Naive thymus-derived CD4-positive, alpha-beta T cell (primary cell): Measurements from ENCODE around the gene TMEM170A. TPM values are rescaled to one million over a fixed set of nuclear protein-coding genes. Genes with fewer than 3 reads are reported as not detected.
A peak's percentile ranks its signal among the peaks of the same experiment; 100 is the strongest.

Experiments
- ATAC-seq: fragments of 150-1000 bp; cut with Tn5 transposase; 2 replicates; pipeline ENCODE4 v1.10.0; 2021; ENCODE audit warnings: mild to moderate bottlenecking, moderate library complexity
- CTCF ChIA-PET: fragments of 350-600 bp; sonication (Branson Sonifier 250); formaldehyde crosslinking; loops from one replicate; lab custom pipeline; 2021; ENCODE audit warnings: antibody characterized with exemption; lab: Charles Lee
- POLR2A ChIA-PET: fragments of 350-600 bp; sonication (Branson Sonifier 250); formaldehyde crosslinking; loops from one replicate; lab custom pipeline; 2021; ENCODE audit warnings: antibody characterized with exemption, inconsistent platforms; lab: Charles Lee
- DNase-seq, 9 donors: peaks; one replicate each; pipeline versions ENCODE4 v3.0.0 to v3.0.0-alpha.2; 2020 to 2022; ENCODE audit warnings: mixed read lengths in 1 of 9
- H3K27ac ChIP-seq: one replicate; pipeline ENCODE4 v1.7.0; 2013; ENCODE audit warnings: mild to moderate bottlenecking, low read depth, low read length, moderate library complexity
- H3K27me3 ChIP-seq, 2 donors: one replicate each; pipeline ENCODE4 v1.7.0; 2013; ENCODE audit warnings: low read length in 2 of 2, mild to moderate bottlenecking in 2 of 2, moderate library complexity in 2 of 2; ENCODE audit not compliant: control insufficient read depth in 2 of 2, insufficient read depth in 2 of 2
- H3K36me3 ChIP-seq, 3 experiments: 1 replicate in 2 of 3; 2 replicates in 1 of 3; pipeline ENCODE4 v1.7.0; 2013; ENCODE audit warnings: low read length in 3 of 3, mild to moderate bottlenecking in 3 of 3, moderate library complexity in 1 of 3; ENCODE audit not compliant: insufficient read depth in 3 of 3, control insufficient read depth in 2 of 3
- H3K4me1 ChIP-seq, 2 donors: one replicate each; pipeline ENCODE4 v1.7.0; 2013; ENCODE audit warnings: low read length in 2 of 2, mild to moderate bottlenecking in 2 of 2, moderate library complexity in 1 of 2; ENCODE audit not compliant: control insufficient read depth in 2 of 2, insufficient read depth in 2 of 2
- H3K4me3 ChIP-seq: 2 replicates; pipeline ENCODE4 v1.7.0; 2013; ENCODE audit warnings: mild to moderate bottlenecking, low read length
- H3K9me3 ChIP-seq, 3 experiments: 1 replicate in 2 of 3; 2 replicates in 1 of 3; pipeline ENCODE4 v1.7.0; 2013; ENCODE audit warnings: low read length in 3 of 3; ENCODE audit not compliant: control insufficient read depth in 2 of 3
- H3K27ac Mint-ChIP-seq, 9 donors: one replicate each; pipeline ENCODE4 v1.8.0; 2020 to 2022; ENCODE audit warnings: mixed read lengths in 9 of 9, mild to moderate bottlenecking in 8 of 9, moderate library complexity in 5 of 9, inconsistent platforms in 2 of 9
- H3K27me3 Mint-ChIP-seq, 5 donors: one replicate each; pipeline ENCODE4 v1.8.0; 2021 to 2022; ENCODE audit warnings: mixed read lengths in 5 of 5, mild to moderate bottlenecking in 1 of 5
- H3K36me3 Mint-ChIP-seq, 5 donors: one replicate each; pipeline ENCODE4 v1.8.0; 2020 to 2022; ENCODE audit warnings: mixed read lengths in 5 of 5, mild to moderate bottlenecking in 3 of 5, inconsistent platforms in 1 of 5
- H3K4me1 Mint-ChIP-seq, 7 donors: one replicate each; pipeline ENCODE4 v1.8.0; 2020 to 2022; ENCODE audit warnings: mixed read lengths in 7 of 7, mild to moderate bottlenecking in 3 of 7, inconsistent platforms in 1 of 7
- H3K4me3 Mint-ChIP-seq, 10 donors: one replicate each; pipeline ENCODE4 v1.8.0; 2020 to 2022; ENCODE audit warnings: mild to moderate bottlenecking in 10 of 10, mixed read lengths in 10 of 10, moderate library complexity in 6 of 10, inconsistent platforms in 2 of 10
- H3K9me3 Mint-ChIP-seq, 11 donors: one replicate each; pipeline ENCODE4 v1.8.0; 2020 to 2022; ENCODE audit warnings: mixed read lengths in 11 of 11, mild to moderate bottlenecking in 4 of 11, inconsistent platforms in 1 of 11, moderate library complexity in 1 of 11
- intact Hi-C, 2 donors: fragments of 100-400 bp; cut with micrococcal nuclease; formaldehyde crosslinking; loops; one replicate each; pipeline ENCODE4 v1.15.1; 2023
- polyA plus RNA-seq, 2 donors: library from polyadenylated mRNA; unstranded; fragments of 300-500 nt; fragmentation: Illumina TruSeq; gene quantifications; one replicate each; pipeline ENCODE4 v1.2.3, GENCODE V29; 2021
- total RNA-seq, 6 experiments: library from RNA in 5 of 6; stranded (reverse) in 5 of 6; gene quantifications; 1 replicate in 5 of 6; 2 replicates in 1 of 6; pipeline ENCODE4 v1.2.3 and lab custom pipeline; 2021 to 2026

Gene TMEM170A
- total and polyA plus RNA-seq, 7 experiments from 2014 or later = 31.0 to 50.9 (median 35.9) TPM

DNA sequence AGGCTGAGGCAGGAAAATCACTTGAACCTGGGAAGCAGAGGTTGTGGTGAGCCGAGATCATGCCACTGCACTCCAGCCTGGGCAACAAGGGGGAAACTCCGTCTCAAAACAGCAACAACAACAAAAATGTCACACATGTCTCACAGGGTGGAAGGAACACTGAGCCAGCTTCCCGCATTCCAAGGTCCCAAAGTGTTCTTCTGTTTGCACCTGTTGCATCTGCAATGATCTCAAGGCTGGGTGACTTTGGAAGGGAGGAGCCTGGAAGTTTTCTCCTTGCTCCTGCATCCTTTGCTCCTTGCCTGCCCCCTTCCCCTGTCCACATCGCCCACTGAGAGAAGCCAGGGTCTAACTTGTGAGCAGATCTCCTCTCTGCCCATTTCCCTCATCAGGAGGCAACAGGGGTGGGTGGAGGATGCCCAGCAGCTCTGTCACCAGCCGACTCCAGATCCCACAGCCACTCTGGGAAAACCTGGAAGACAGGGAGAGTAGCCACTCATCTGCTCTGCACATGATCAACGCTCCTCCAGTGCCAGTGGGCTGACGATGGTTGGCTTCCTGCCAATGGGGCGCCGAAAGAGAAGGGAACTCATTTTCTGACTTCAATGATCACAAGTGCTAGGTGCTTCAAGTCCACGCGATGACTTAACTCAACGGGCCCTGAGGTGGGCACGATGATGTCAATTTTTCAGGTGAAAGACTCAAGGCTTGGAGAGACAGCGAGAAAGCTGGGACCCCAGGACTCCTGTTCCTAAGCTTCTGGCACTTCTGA lies 18.1 kb upstream of the TMEM170A start:
- H3K9me3 Mint-ChIP-seq = peaks cover 0 to 3% (median 0%) of the 10 kb centered on the region in 11 donors
- intact Hi-C loops = no loop called here
- peaks cover 0 to 23% (median 12%) of the 10 kb centered on the region in 5 donors for H3K27me3 Mint-ChIP-seq
- no peak overlapping the region for H3K27ac ChIP-seq
- no peak overlapping the region for H3K4me3 Mint-ChIP-seq
- H3K4me1 Mint-ChIP-seq = peaks cover 0 to 8% (median 0%) of the 10 kb centered on the region in 7 donors
- CTCF ChIA-PET = no interaction called here
- no peaks in the 10 kb centered on the region for H3K27me3 ChIP-seq
- H3K4me1 ChIP-seq = no peaks in the 10 kb centered on the region
- ATAC-seq (no peak), DNase-seq (no peak)
- H3K9me3 ChIP-seq = no peaks in the 10 kb centered on the region
- H3K36me3 Mint-ChIP-seq = no peaks in the 10 kb centered on the region
- POLR2A ChIA-PET = no interaction called here
- no peak overlapping the region for H3K27ac Mint-ChIP-seq
- H3K36me3 ChIP-seq = no peaks in the 10 kb centered on the region
- H3K4me3 ChIP-seq = no peak overlapping the region

DNA sequence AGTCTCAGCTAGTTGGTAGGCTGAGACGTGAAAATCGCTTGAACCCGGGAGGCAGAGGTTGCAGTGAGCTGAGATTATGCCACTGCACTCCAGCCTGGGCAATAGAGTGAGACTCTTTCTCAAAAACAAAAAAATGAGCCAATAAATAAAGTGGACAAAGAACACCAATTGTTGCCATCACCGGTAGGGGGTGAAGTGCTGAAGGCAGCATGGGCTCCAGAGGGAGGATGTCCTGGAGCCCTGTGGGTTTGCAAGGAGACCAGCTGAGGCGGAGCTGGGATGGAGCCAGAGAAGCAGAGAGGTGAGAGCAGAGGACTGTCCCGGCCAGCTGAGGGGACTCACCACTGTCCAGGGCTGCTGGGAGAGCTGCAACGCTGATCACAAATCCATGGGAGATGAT lies 17.0 kb upstream of the TMEM170A start:
- ATAC-seq (no peak), DNase-seq (no peak)
- Histone ChIP-seq H3K4me3 (no peak overlapping the region), H3K36me3 (no peaks in the 10 kb centered on the region), H3K4me1 (no peaks in the 10 kb centered on the region), H3K27ac (no peak overlapping the region), H3K27me3 (no peaks in the 10 kb centered on the region), H3K9me3 (no peaks in the 10 kb centered on the region)
- H3K27me3 Mint-ChIP-seq = peaks cover 0 to 23% (median 17%) of the 10 kb centered on the region in 5 donors
- peaks cover 0 to 8% (median 0%) of the 10 kb centered on the region in 7 donors for H3K4me1 Mint-ChIP-seq
- peaks cover 0 to 3% (median 0%) of the 10 kb centered on the region in 11 donors for H3K9me3 Mint-ChIP-seq
- H3K36me3 Mint-ChIP-seq = no peaks in the 10 kb centered on the region
- H3K27ac Mint-ChIP-seq = no peak overlapping the region
- no peak overlapping the region for H3K4me3 Mint-ChIP-seq
- ChIA-PET CTCF (no interaction called here), POLR2A (no interaction called here)
- intact Hi-C loops = no loop called here

DNA sequence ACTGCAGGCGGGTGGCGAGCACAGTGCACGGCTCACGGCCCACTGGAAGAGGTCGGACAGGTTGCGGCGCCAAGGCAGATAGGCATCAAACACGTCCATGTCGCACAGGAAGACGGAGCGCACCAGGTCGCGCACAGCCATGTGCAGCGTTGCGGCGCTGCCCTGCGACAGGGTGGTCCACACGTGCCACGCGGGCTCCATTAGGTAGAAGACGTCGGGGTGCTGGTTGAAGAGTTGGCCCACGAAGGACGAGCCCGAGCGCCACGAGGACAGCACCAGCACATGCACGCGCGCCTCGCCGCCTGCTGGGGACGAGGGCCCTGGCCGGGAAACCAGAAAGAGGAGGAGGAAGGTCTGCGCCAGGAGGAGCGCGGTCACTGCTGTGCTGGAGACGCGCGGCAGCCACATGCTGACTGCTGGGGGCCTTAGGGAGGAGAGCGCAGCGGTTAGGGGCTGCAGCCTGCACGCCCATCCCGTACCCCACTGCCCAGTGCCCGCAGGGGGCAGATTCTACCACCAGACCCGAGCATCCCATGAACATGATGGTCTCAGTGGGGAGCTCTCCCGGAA lies 15.0 kb upstream of the TMEM170A start:
- H3K4me3 ChIP-seq = no peak overlapping the region
- H3K4me1 ChIP-seq = no peaks in the 10 kb centered on the region
- Mint-ChIP-seq H3K36me3 (no peaks in the 10 kb centered on the region), H3K27ac (no peak overlapping the region), H3K9me3 (peaks cover 0 to 5% (median 0%) of the 10 kb centered on the region in 11 donors), H3K27me3 (peaks cover 0 to 17% (median 10%) of the 10 kb centered on the region in 5 donors), H3K4me3 (no peak overlapping the region), H3K4me1 (peaks cover 0 to 5% (median 0%) of the 10 kb centered on the region in 7 donors)
- ChIA-PET POLR2A (no interaction called here), CTCF (no interaction called here)
- ATAC-seq = no peak
- intact Hi-C loops = no loop called here
- H3K27me3 ChIP-seq = no peaks in the 10 kb centered on the region
- no peaks in the 10 kb centered on the region for H3K36me3 ChIP-seq
- DNase-seq = no peak
- H3K27ac ChIP-seq = no peak overlapping the region
- no peaks in the 10 kb centered on the region for H3K9me3 ChIP-seq

DNA sequence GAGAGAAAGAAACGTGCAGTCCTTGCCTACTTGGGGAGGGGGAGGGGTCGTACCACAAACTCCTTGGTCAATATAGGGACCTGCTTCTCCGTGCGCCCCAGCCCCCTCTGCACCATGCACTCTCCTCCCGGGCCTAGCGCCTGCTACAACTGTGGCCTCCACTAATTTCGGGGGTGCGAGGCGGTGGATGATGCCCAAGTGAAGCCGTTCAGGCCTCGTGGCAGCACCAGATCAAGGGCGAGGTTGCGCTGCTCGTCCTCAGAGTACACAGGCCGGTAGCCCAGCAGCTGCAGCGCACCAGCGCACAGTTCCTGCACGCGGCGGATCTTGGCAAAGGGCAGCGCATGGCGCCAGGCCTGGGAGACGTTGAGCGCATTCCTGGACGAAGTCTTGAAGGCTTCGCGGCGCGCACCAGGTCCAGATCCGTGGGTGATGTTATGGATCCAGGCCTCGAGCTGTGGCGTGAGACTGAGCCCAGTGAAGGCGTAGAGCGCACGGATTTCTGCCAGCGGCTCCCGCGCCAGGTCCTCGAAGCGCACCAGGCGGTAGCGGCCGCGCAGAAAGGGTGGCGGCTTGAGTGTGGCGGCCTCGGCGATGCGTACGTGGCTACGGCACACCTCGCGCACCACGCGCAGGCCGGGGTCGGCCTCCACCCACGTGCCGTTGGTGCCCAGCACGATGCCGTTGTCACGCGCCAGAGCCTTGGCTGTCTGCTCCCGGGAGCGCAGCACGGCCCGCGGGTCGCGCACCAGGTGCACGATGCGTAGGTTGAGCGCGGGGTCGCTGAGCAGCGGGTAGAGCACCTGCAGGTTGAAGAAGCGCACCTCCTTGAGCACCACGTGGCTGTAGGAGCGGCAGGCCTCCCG lies 14.2 kb upstream of the TMEM170A start:
- Histone ChIP-seq H3K36me3 (no peaks in the 10 kb centered on the region), H3K9me3 (no peaks in the 10 kb centered on the region), H3K27ac (no peak overlapping the region), H3K4me3 (no peak overlapping the region), H3K4me1 (no peaks in the 10 kb centered on the region), H3K27me3 (no peaks in the 10 kb centered on the region)
- ATAC-seq = no peak
- H3K27ac Mint-ChIP-seq = no peak overlapping the region
- H3K36me3 Mint-ChIP-seq = no peaks in the 10 kb centered on the region
- peaks cover 0 to 17% (median 10%) of the 10 kb centered on the region in 5 donors for H3K27me3 Mint-ChIP-seq
- intact Hi-C loops = no loop called here
- peaks cover 0 to 5% (median 0%) of the 10 kb centered on the region in 7 donors for H3K4me1 Mint-ChIP-seq
- ChIA-PET POLR2A (no interaction called here), CTCF (no interaction called here)
- peaks cover 0 to 5% (median 0%) of the 10 kb centered on the region in 11 donors for H3K9me3 Mint-ChIP-seq
- DNase-seq = no peak
- H3K4me3 Mint-ChIP-seq = no peak overlapping the region

GRCh38 chr16:75477680-75478473 lies 13.4 kb upstream of the TMEM170A start:
- no peaks in the 10 kb centered on the region for H3K4me1 ChIP-seq
- Mint-ChIP-seq H3K27me3 (peaks cover 0 to 17% (median 8%) of the 10 kb centered on the region in 5 donors), H3K36me3 (no peaks in the 10 kb centered on the region), H3K27ac (no peak overlapping the region), H3K9me3 (peaks cover 0 to 5% (median 0%) of the 10 kb centered on the region in 11 donors), H3K4me3 (no peak overlapping the region), H3K4me1 (peaks cover 0 to 5% (median 0%) of the 10 kb centered on the region in 7 donors)
- ATAC-seq = peak; percentile 71
- ChIA-PET CTCF (interaction anchor here (0.7 kb wide), 1 partner anchor 741 kb away, joined by 3 read pairs; no protein-coding TSS in a partner anchor), POLR2A (no interaction called here)
- H3K4me3 ChIP-seq = no peak overlapping the region
- no peaks in the 10 kb centered on the region for H3K36me3 ChIP-seq
- no peaks in the 10 kb centered on the region for H3K9me3 ChIP-seq
- no peak overlapping the region for H3K27ac ChIP-seq
- intact Hi-C loops = no loop called here
- no peak for DNase-seq
- no peaks in the 10 kb centered on the region for H3K27me3 ChIP-seq

DNA sequence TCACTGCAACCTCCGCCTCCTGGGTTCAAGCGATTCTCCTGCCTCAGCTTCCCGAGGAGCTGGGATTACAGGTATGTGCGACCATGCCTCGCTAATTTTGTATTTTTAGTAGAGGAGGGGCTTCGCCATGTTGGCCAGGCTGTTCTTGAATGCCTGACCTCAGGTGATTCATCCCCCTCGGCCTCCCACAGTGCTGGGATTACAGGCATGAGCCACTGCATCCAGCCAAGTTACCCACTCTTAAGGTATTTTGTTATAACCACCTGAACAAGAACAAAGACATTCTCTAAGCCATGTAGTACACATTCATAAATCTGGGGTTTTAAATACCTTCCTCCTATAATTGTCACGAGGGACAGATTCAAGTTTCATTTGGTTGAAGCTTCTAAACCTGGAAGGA lies 12.3 kb upstream of the TMEM170A start:
- H3K27me3 ChIP-seq = no peaks in the 10 kb centered on the region
- Mint-ChIP-seq H3K27ac (no peak overlapping the region), H3K36me3 (no peaks in the 10 kb centered on the region), H3K9me3 (peaks cover 0 to 5% (median 0%) of the 10 kb centered on the region in 11 donors), H3K4me3 (no peak overlapping the region), H3K27me3 (peaks cover 0 to 15% (median 8%) of the 10 kb centered on the region in 5 donors), H3K4me1 (peaks cover 0 to 7% (median 2%) of the 10 kb centered on the region in 7 donors)
- no peaks in the 10 kb centered on the region for H3K9me3 ChIP-seq
- H3K36me3 ChIP-seq = no peaks in the 10 kb centered on the region
- ATAC-seq (no peak), DNase-seq (no peak)
- POLR2A ChIA-PET = no interaction called here
- no peak overlapping the region for H3K4me3 ChIP-seq
- CTCF ChIA-PET = interaction anchor here (0.6 to 1.3 kb wide), 2 partner anchors 12 to 294 kb away, joined by 3 to 4 read pairs; partner anchors contain the start of gene TMEM170A
- intact Hi-C loops = no loop called here
- H3K4me1 ChIP-seq = no peaks in the 10 kb centered on the region
- no peak overlapping the region for H3K27ac ChIP-seq
